WI38 (cell line): ENCODE results near the gene FPGS.
"Not testable (repeated sequence)": the region's sequence is repeated elsewhere in the genome, so short reads cannot be mapped to it uniquely, and the experiment has no call there.

Experiments
- H3K4me3 ChIP-seq: 2 replicates; pipeline ENCODE4 v1.5.1; 2011; ENCODE audit warnings: low read depth, mild to moderate bottlenecking, control low read depth, low read length
- TF ChIP-seq, protein P1 (sequence below): IDR thresholded peaks from 2 replicates; pipeline ENCODE4 v1.5.1; 2012; ENCODE audit warnings: low read depth, mild to moderate bottlenecking, control low read depth, low read length

Gene FPGS

DNA sequence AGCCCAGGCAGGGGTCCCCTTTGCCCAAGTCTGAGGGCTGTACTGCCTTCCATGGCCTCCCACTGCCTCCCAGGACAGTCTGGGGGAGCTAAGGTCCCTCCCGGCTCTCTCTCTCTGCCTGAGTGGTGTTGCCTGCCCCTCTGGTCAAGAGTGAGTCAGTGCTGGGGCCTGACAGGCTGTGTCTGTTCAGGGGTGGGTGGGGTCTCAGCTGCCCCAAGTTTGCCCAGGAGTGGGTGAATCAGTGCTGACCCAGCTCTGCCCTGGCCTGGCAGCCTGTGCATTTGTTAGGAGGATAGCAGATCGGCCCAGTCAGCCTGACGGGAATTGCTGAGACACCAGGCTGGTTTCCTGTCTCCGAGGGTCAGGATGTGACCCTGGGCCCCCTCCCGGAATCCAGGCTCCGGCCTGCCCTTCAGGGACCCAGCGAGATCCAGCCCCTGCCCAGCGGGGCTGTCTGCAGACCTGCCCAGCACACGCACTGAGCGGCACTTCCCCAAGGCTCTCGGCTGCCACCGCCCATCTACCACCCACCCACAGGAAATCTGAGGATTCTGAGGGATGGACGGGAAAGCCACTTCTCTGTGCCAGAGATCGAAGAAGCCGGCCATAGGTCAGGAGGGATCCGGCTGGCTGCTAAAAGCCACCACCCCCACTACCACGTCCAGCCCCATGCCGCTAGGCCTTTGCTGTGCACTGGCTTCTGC is 35.8 kb downstream of the FPGS start:
- peak overlapping the region; percentile 26 for H3K4me3 ChIP-seq
- TF ChIP-seq, protein P1, sequence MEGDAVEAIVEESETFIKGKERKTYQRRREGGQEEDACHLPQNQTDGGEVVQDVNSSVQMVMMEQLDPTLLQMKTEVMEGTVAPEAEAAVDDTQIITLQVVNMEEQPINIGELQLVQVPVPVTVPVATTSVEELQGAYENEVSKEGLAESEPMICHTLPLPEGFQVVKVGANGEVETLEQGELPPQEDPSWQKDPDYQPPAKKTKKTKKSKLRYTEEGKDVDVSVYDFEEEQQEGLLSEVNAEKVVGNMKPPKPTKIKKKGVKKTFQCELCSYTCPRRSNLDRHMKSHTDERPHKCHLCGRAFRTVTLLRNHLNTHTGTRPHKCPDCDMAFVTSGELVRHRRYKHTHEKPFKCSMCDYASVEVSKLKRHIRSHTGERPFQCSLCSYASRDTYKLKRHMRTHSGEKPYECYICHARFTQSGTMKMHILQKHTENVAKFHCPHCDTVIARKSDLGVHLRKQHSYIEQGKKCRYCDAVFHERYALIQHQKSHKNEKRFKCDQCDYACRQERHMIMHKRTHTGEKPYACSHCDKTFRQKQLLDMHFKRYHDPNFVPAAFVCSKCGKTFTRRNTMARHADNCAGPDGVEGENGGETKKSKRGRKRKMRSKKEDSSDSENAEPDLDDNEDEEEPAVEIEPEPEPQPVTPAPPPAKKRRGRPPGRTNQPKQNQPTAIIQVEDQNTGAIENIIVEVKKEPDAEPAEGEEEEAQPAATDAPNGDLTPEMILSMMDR: no peak

- no peak overlapping the region for H3K4me3 ChIP-seq
- TF ChIP-seq, protein P1: no peak
Measured at GRCh38 chr9:127841087-127841835, 38.6 kb downstream of the FPGS start.

GRCh38 chr9:127844821-127845359 is 42.2 kb downstream of the FPGS start:
- TF ChIP-seq, protein P1: no peak

GRCh38 chr9:127845619-127846018 is 42.9 kb downstream of the FPGS start:
- not testable (repeated sequence) for H3K4me3 ChIP-seq

More at GRCh38 chr9:127844821-127845359, 42.2 kb downstream of the FPGS start:
- no peak overlapping the region for H3K4me3 ChIP-seq

DNA sequence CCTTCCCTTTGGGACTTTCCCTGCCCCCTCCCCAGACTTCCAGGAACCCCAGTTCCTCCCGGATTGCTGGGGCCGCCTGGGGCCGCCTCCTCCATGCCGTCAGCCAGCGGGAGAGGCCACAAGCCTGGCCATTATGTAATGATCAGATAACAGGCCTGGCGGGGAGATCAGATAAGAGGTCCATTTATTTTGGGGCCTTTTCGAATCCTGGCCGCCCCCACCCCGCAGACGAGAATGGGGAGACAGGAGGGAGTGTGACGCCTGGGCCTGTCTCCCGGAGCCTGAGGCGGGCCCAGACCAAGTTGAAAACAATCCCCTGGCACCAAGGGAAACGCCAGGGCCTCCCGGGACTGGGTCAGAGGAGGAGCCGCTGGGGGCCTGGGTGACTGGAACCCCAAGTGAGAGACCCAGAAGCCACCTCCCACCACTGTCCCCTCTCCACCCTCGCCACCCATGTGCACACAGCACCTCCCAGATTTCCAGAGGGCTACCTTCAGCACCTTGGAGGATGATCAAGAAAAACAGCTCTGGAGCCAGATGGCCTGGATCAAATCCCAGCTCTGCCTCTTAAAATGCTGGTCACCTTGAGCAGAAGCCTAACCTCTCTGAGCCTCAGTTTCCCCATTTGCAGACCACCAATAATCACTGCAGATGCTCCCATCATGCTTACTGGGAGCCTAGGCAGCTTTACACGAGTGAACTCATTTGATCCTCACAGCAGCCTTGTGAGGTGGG is 43.9 kb downstream of the FPGS start:
- H3K4me3 ChIP-seq: no peak overlapping the region
- TF ChIP-seq, protein P1: no peak

DNA sequence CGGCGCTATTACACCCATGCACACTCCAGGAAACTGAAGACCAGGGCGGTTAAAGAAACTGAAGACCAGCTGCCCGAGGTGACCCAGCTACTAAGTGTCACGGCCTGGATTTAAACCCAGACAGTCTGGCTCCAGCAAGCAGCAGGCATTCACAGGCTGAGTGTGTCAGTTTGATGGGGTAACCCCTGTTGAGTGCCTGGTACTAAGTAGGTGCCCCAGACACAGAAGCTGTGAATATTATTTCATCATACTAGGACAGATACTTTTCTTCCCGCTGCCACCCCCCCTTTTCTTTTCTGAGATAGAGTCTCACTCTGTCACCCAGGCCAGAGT is 44.5 kb downstream of the FPGS start:
- H3K4me3 ChIP-seq: no peak overlapping the region
- TF ChIP-seq, protein P1: no peak

DNA sequence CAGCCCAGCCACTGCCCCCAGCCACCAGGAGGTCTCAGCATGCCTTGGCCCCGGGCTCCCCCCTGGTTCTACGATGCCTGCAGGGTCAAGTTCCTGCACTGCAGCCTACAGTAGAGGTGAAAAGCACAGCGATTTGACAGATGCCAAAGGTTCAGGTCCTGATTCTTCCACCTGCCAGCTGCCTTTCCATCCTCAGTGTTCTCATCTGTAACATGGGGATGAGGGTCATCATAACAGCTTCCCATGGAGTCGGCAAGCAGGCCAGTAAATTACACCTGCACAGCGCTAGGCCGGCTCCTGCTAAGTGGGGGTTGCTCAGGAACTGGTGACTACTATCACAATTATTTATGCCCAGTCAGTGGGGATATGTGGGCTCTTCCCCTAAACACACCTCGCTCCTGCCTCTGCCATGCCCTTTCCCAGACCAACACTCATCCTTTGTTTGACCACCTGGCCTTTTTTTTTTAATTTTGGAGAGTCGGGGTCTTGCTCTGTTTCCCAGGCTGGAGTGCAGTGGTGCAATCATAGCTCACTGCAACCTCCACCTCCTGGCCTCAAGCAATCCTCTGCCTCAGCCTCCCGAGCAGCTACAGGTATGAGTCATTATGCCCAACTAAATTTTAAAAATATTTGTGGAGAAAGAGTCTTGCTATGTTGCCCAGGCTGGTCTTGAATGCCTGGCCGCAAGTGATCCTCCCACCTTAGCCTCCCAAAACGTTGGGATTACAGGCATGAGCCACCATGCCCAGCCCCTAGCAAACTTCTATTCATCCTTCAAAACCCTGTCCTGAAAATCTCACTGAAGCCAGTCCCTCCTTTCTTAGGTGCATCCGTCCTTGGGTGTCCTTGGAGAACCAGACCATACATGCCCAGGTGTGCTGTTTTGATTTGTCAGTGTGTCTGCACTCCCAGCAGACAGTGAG is 45.4 kb downstream of the FPGS start:
- TF ChIP-seq, protein P1: no peak
- H3K4me3 ChIP-seq: no peak overlapping the region
